NOMO-1 treated with dmso at 0.1 percent for 144 hours (cell line): ENCODE results near the gene ANXA11.

Experiments
- DNase-seq: peaks from one replicate; lab custom pipeline; 2025; ENCODE audit not compliant: unreplicated experiment; lab: John Stamatoyannopoulos, UW

ANXA11 gene

DNA sequence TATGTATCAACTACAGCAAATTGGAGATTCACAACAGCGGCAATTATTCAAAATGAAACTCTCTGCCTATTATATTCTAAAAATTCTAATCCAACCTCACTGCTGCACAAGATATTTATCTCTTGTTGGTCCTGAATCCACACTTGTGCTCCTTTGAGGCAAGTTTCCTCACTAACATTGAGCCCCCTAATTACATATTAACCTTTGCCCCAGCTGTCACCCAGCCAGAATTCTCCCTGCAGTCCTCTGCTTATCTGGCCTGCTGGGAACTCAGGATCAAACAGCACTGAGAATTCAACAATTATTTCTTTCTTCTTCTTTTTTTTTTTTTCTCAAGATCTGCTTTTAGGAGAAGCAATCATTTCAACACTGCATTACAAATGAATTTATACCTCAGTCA is 94.4 kb downstream of the ANXA11 start:
- DNase-seq: no peak

DNA sequence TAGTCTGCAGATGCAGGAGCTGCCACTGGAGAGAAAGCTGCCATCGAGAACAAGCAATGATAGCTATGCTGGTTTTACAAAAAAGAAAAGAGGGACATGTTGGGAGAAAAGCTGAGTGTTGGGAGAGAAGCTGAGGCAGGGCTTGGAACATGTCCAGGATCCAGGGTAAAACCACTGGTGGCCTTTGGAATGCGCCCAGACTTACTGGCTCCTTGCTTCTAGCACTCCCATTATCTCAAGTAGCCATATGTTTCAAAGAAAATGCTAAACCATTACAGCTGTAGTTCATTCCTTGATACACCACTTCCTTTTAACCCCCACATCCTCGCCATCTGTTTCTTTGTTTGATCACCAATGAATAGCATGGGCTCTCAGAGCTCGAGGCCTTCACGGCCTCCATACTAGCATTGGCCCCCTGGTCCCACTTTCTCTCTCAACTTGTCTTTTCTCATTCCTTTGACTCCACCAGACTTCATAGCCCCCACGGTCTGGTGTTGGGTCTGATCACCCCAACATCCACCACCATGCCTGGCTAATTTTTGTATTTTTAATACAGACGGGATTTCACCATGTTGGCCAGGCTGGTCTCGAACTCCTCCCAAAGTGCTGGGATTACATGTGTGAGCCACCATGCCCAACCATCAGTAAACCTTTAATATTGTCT is 96.6 kb downstream of the ANXA11 start:
- DNase-seq: no peak

DNA sequence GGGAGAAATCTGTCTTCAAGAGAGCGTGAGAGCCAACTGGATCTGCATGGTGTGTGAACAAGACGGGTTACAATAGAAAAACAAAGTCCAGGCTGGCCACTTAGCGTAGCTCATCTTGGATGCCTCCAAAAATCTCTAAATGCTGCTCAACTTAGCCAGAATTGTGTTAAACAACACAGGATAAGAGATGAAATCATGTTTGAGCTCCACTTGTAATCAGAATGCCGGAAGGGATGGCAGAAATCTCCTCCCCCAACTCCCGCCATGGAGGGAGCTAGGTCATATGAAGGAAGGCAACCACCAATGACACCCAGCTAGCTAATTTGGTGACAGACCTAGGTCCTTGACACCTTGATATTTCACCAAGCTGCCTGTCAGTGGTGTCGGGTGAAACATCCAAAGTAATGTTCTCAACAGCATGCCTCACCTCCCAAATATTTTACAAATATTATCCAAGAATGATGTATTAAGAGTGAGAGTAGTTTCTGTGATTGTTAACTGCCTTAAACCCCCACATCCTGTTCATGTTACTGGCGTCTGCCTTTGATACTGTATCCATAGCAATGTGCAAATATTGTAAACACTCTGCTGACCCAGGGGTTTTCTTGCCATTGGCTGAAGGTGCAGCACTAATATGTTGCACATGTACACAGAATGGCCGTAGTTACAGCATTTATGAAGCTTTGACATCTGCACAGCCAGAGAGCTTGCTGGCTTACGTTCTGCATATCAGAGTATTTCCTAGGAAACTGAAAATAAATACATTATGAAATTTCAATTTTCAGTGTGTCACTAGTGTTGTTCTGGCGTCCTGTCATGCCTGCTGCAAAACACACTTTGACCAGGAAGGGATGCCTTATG is 101.0 kb downstream of the ANXA11 start:
- no peak for DNase-seq
